AG04449 (cell line): ENCODE measurements around the gene OGN.

ENCODE experiments used
- CTCF ChIA-PET: fragments of 350-600 bp; formaldehyde crosslinking; extraction: SDS; loops from one replicate; lab custom pipeline; 2021; ENCODE audit warnings: antibody characterized with exemption; lab: Yijun Ruan, JAX
- POLR2A ChIA-PET: fragments of 400-600, 350-600 bp; formaldehyde crosslinking; extraction: SDS; loops from one replicate; lab custom pipeline; 2020; ENCODE audit warnings: antibody characterized with exemption, inconsistent platforms; lab: Yijun Ruan, JAX
- DNase-seq: peaks from one replicate; pipeline ENCODE4 v3.0.0-alpha.2; 2010; ENCODE audit warnings: low read depth, low spot score
- H3K4me3 ChIP-seq: 2 replicates; pipeline ENCODE4 v1.5.1; 2011; ENCODE audit warnings: low read depth, mild to moderate bottlenecking, control low read depth, low read length
- CTCF ChIP-seq: IDR thresholded peaks from one replicate; pipeline ENCODE4 v1.5.1; 2011; ENCODE audit warnings: mild to moderate bottlenecking, moderate library complexity, low read length, control low read depth, inconsistent platforms; ENCODE audit not compliant: insufficient read depth; ENCODE audit errors: missing control alignments

Gene OGN

GRCh38 chr9:92438900-92439526, 34.6 kb upstream of the OGN start:
- POLR2A ChIA-PET, result no interaction called here
- no peak for TF ChIP-seq CTCF
- no peak for DNase-seq
- no peak overlapping the region for H3K4me3 ChIP-seq
- CTCF ChIA-PET, result interaction anchor here (0.8 to 8.2 kb wide), 22 partner anchors 10 to 300 kb away, joined by 3 to 120 read pairs (median 5); partner anchors contain the start of genes CENPP and NOL8

- ChIA-PET POLR2A (no interaction called here), CTCF (interaction anchor here (8.2 kb wide), 1 partner anchor 106 kb away, joined by 120 read pairs; the partner anchor contains the start of genes CENPP and NOL8)
- H3K4me3 ChIP-seq, result no peak overlapping the region
- no peak for DNase-seq
- TF ChIP-seq CTCF, result no peak
Measured at GRCh38 chr9:92435263-92435662, 30.9 kb upstream of the OGN start.

- TF ChIP-seq CTCF, result no peak
- CTCF ChIA-PET, result interaction anchor here (0.8 to 8.2 kb wide), 3 partner anchors 10 to 104 kb away, joined by 3 to 120 read pairs (median 4); partner anchors contain the start of genes CENPP and NOL8
- DNase-seq, result no peak
- POLR2A ChIA-PET, result no interaction called here
- no peak overlapping the region for H3K4me3 ChIP-seq
Measured at GRCh38 chr9:92432972-92433548, 28.7 kb upstream of the OGN start.

GRCh38 chr9:92432350-92432749, 28.0 kb upstream of the OGN start:
- POLR2A ChIA-PET, result no interaction called here
- no peak for DNase-seq
- H3K4me3 ChIP-seq, result no peak overlapping the region
- TF ChIP-seq CTCF, result no peak
- CTCF ChIA-PET, result no interaction called here

- ChIA-PET POLR2A (no interaction called here), CTCF (interaction anchor here (2.0 kb wide), 1 partner anchor 9 kb away, joined by 6 read pairs; no protein-coding TSS in a partner anchor)
- no peak for TF ChIP-seq CTCF
- DNase-seq, result no peak
- H3K4me3 ChIP-seq, result no peak overlapping the region
Measured at GRCh38 chr9:92429836-92430235, 25.5 kb upstream of the OGN start.

- CTCF ChIA-PET, result interaction anchor here (1.0 to 1.1 kb wide), 2 partner anchors 12 to 13 kb away, joined by 3 to 5 read pairs; no protein-coding TSS in a partner anchor
- DNase-seq, result no peak
- no peak overlapping the region for H3K4me3 ChIP-seq
- no peak for TF ChIP-seq CTCF
- POLR2A ChIA-PET, result no interaction called here
Measured at GRCh38 chr9:92426501-92427145, 22.2 kb upstream of the OGN start.
